ENCODE results near the gene PRKX. TPM values are rescaled to one million over a fixed set of nuclear protein-coding genes. Genes with fewer than 3 reads are reported as not detected.
"Not testable (repeated sequence)": the region's sequence is repeated elsewhere in the genome, so short reads cannot be mapped to it uniquely, and the experiment has no call there.

Gene PRKX
- total and polyA plus RNA-seq, 2 of the 13 experiments (the other 11 are each of a cell fraction or from before 2014, with no cell fraction given) = 0.01 to 0.15 TPM

DNA sequence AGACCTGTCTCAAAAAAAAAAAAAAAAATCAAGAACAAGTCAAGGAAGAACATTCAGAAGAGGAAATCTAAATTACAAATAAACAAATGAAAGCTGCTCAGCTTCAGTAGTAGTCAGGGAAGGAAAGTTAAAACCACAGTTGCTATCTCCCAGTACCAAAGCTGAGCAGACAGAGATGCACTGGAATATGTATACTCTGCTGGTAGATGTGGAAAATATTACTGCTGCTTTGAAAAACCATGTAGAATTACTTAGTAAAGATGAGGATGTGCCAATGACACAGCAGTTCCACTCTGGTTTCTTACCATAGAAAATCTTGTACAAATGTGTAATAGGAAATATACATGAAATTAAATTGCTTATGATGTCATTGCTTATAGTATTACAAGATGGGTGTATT lies 25.1 kb upstream of the PRKX start:
- no peaks in the 10 kb centered on the region for H3K9me3 ChIP-seq (ENCODE audit: low read length)
- H3K79me2 ChIP-seq (ENCODE audit: insufficient read depth, low read length) = no peaks in the 10 kb centered on the region
- FAIRE-seq (no peak), DNase-seq (ENCODE audit: low spot score) (no peak), ATAC-seq (no peak)
- BruUV-seq (replicated peaks) = no TSS peak
- ChIA-PET CTCF (ENCODE audit: low intra/inter-chr PET ratio, low total read pairs) (no interaction called here), POLR2A (no interaction called here)
- no peaks in the 10 kb centered on the region for H3K4me1 ChIP-seq (ENCODE audit: insufficient read depth, low read length)
- no peak overlapping the region for H3K27ac ChIP-seq (ENCODE audit: extremely low read length, insufficient read depth, low read length)
- no peak overlapping the region for H2AFZ ChIP-seq (ENCODE audit: low read length)
- no peaks in the 10 kb centered on the region for H3K36me3 ChIP-seq (replicated peaks in 1 of 2; ENCODE audit: control insufficient read depth in 1 of 2, insufficient read depth in 2 of 2, low read length in 2 of 2)
- H3K27me3 ChIP-seq (ENCODE audit: control insufficient read depth in 1 of 2, insufficient read depth in 2 of 2, low read length in 2 of 2) = no peaks in the 10 kb centered on the region
- in situ Hi-C loops (cut with HindIII; ENCODE audit: extremely low pct_ligation_motif_present, low pct_unique_long_range_greater_than_20kb) = no loop called here
- no peaks in the 10 kb centered on the region for H4K20me1 ChIP-seq (ENCODE audit: insufficient read depth, low read length)
- intact Hi-C loops (cut with micrococcal nuclease; ENCODE audit: unreplicated experiment) = no loop called here
- no peak overlapping the region for H3K4me3 ChIP-seq (replicated peaks in 1 of 3; ENCODE audit: insufficient read depth in 1 of 3, low read depth in 2 of 3, low read length in 3 of 3)
- H3K9ac ChIP-seq (ENCODE audit: insufficient read depth, low read depth, low read length) = no peak overlapping the region
- no peak overlapping the region for H3K4me2 ChIP-seq (ENCODE audit: low read depth, low read length)
- no peak for TF ChIP-seq ZEB1 (IDR thresholded peaks at IDR 0.05; ENCODE audit: insufficient replicate concordance, low read depth)
- TF ChIP-seq, protein P1, sequence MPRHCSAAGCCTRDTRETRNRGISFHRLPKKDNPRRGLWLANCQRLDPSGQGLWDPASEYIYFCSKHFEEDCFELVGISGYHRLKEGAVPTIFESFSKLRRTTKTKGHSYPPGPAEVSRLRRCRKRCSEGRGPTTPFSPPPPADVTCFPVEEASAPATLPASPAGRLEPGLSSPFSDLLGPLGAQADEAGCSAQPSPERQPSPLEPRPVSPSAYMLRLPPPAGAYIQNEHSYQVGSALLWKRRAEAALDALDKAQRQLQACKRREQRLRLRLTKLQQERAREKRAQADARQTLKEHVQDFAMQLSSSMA (CRISPR knock-in tag; IDR thresholded peaks at IDR 0.05) = no peak
- no peak for TF ChIP-seq KLF9 (CRISPR knock-in tag; IDR thresholded peaks at IDR 0.05; ENCODE audit: low read depth)
- no peak for TF ChIP-seq ZNF282 (IDR thresholded peaks at IDR 0.05; ENCODE audit: partially characterized antibody)
- TF ChIP-seq HMGA1 (CRISPR knock-in tag; conservative IDR thresholded peaks at IDR 0.05) = no peak
- TF ChIP-seq ZNF121 (CRISPR knock-in tag; IDR thresholded peaks at IDR 0.05) = no peak
- no peak for TF ChIP-seq ZNF570 (CRISPR knock-in tag; IDR thresholded peaks at IDR 0.05; ENCODE audit: borderline replicate concordance)
- TF ChIP-seq FOXM1 (CRISPR knock-in tag; IDR thresholded peaks at IDR 0.05) = no peak
- TF ChIP-seq ZNF17 (CRISPR knock-in tag; IDR thresholded peaks at IDR 0.05) = no peak
- no peak for TF ChIP-seq ZKSCAN1 (IDR thresholded peaks at IDR 0.05; ENCODE audit: low read length)
- no peak for TF ChIP-seq NCOA1 (CRISPR knock-in tag; IDR thresholded peaks at IDR 0.05)
- no peak for TF ChIP-seq MEIS1 (CRISPR knock-in tag; IDR thresholded peaks at IDR 0.05; ENCODE audit: borderline replicate concordance)
- no peak for TF ChIP-seq RFXAP (CRISPR knock-in tag; IDR thresholded peaks at IDR 0.05; ENCODE audit: borderline replicate concordance)
- TF ChIP-seq, protein P2, sequence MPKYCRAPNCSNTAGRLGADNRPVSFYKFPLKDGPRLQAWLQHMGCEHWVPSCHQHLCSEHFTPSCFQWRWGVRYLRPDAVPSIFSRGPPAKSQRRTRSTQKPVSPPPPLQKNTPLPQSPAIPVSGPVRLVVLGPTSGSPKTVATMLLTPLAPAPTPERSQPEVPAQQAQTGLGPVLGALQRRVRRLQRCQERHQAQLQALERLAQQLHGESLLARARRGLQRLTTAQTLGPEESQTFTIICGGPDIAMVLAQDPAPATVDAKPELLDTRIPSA (CRISPR knock-in tag; IDR thresholded peaks at IDR 0.05; ENCODE audit: borderline replicate concordance) = no peak
- TF ChIP-seq ZSCAN22 (CRISPR knock-in tag; IDR thresholded peaks at IDR 0.05) = no peak

DNA sequence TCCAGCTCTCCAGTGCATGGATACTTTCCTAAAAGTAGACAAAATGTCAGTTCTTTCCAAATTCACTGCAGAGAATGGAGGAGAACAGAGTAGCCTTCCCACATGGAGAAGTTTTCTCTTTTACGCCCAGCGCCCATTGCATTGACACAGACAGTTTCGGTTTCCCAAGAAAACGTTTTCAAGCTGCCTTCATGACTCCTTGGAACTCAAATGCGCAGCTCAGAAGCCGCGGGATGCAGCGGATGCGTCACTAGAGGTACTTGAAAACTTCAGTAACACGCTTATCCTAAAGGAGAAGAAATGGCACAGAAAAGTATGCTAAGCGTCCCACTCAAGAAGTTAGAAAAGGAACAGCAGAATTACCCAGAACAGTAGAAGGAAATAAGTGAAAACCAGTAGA lies 23.1 kb upstream of the PRKX start:
- POLR2A ChIA-PET; H3K27me3 ChIP-seq (ENCODE audit: control insufficient read depth in 1 of 2, insufficient read depth in 2 of 2, low read length in 2 of 2); H3K79me2 ChIP-seq (ENCODE audit: insufficient read depth, low read length); ATAC-seq; H2AFZ ChIP-seq (ENCODE audit: low read length); in situ Hi-C loops (cut with HindIII; ENCODE audit: extremely low pct_ligation_motif_present, low pct_unique_long_range_greater_than_20kb); H3K4me1 ChIP-seq (ENCODE audit: insufficient read depth, low read length); H3K4me2 ChIP-seq (ENCODE audit: low read depth, low read length); H3K9ac ChIP-seq (ENCODE audit: insufficient read depth, low read depth, low read length); H3K36me3 ChIP-seq (replicated peaks in 1 of 2; ENCODE audit: control insufficient read depth in 1 of 2, insufficient read depth in 2 of 2, low read length in 2 of 2); FAIRE-seq; H3K9me3 ChIP-seq (ENCODE audit: low read length); CTCF ChIA-PET (ENCODE audit: low intra/inter-chr PET ratio, low total read pairs); H4K20me1 ChIP-seq (ENCODE audit: insufficient read depth, low read length); intact Hi-C loops (cut with micrococcal nuclease; ENCODE audit: unreplicated experiment); H3K27ac ChIP-seq (ENCODE audit: extremely low read length, insufficient read depth, low read length); BruUV-seq (replicated peaks); H3K4me3 ChIP-seq (replicated peaks in 1 of 3; ENCODE audit: insufficient read depth in 1 of 3, low read depth in 2 of 3, low read length in 3 of 3); DNase-seq (ENCODE audit: low spot score): not testable (repeated sequence)
- WGBS (ENCODE audit: low lambda C conversion rate) = 71% methylated on average over 8 of the region's 11 CpGs

DNA sequence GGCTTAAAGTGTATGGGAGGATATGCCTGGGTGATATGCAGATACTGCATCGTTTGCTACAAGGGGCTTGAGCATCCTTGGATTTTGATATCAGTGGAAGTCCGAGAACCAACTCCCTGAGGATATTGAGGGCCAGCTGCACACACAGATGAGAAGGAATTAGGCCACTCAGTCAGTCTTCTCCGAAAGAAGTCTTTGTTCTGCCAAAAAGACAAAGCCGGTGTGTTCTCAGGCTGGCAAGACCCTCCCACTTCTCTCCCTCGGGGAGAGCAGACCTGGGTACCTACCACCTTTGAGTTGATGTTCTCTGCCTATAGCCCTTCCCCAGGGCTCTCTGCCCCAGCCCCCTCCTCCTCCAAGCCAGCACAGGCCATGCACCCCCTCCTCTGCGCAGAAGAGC lies 22.4 kb upstream of the PRKX start:
- H3K27me3 ChIP-seq (ENCODE audit: control insufficient read depth in 1 of 2, insufficient read depth in 2 of 2, low read length in 2 of 2); FAIRE-seq; H4K20me1 ChIP-seq (ENCODE audit: insufficient read depth, low read length); intact Hi-C loops (cut with micrococcal nuclease; ENCODE audit: unreplicated experiment); H2AFZ ChIP-seq (ENCODE audit: low read length); H3K4me1 ChIP-seq (ENCODE audit: insufficient read depth, low read length); ATAC-seq; H3K4me2 ChIP-seq (ENCODE audit: low read depth, low read length); H3K9me3 ChIP-seq (ENCODE audit: low read length); BruUV-seq (replicated peaks); H3K9ac ChIP-seq (ENCODE audit: insufficient read depth, low read depth, low read length); in situ Hi-C loops (cut with HindIII; ENCODE audit: extremely low pct_ligation_motif_present, low pct_unique_long_range_greater_than_20kb); DNase-seq (ENCODE audit: low spot score); H3K79me2 ChIP-seq (ENCODE audit: insufficient read depth, low read length); POLR2A ChIA-PET; H3K4me3 ChIP-seq (replicated peaks in 1 of 3; ENCODE audit: insufficient read depth in 1 of 3, low read depth in 2 of 3, low read length in 3 of 3); H3K36me3 ChIP-seq (replicated peaks in 1 of 2; ENCODE audit: control insufficient read depth in 1 of 2, insufficient read depth in 2 of 2, low read length in 2 of 2); H3K27ac ChIP-seq (ENCODE audit: extremely low read length, insufficient read depth, low read length); CTCF ChIA-PET (ENCODE audit: low intra/inter-chr PET ratio, low total read pairs): not testable (repeated sequence)
- WGBS (ENCODE audit: low lambda C conversion rate) = 0% methylated on average over 1 of the region's 6 CpGs
